Measurements from ENCODE around the gene CBR3. TPM values are rescaled to one million over a fixed set of nuclear protein-coding genes. Genes with fewer than 3 reads are reported as not detected.
A peak's percentile ranks its signal among the peaks of the same experiment; 100 is the strongest.

The CBR3 gene
- total and polyA plus RNA-seq, 9 of the 15 experiments (the other 6 are each of a cell fraction or from before 2014, with no cell fraction given): not detected

GRCh38 chr21:36122977-36123376 is 11.9 kb upstream of the CBR3 start:
- ATAC-seq (peak; percentile 61; the same call in 2 of the 3 replicates), DNase-seq (ENCODE audit: extremely low read depth in 1 of 4, low spot score in 3 of 4) (peak in 1 of 4 experiments; percentile 28), FAIRE-seq (no peak)
- H3K9ac ChIP-seq (ENCODE audit: insufficient read depth in 1 of 2, low read depth in 2 of 2, low read length in 2 of 2): no peak overlapping the region
- peaks cover 5 to 20% of the 10 kb centered on the region in 2 experiments; a peak in 4 of 5 replicates for H3K27me3 ChIP-seq (ENCODE audit: control insufficient read depth in 2 of 2, insufficient read depth in 2 of 2, low read length in 2 of 2)
- H3K27ac ChIP-seq (ENCODE audit: extremely low read depth, low read depth, low read length): no peak overlapping the region
- CTCF ChIA-PET (ENCODE audit: low intra/inter-chr PET ratio): no interaction called here
- BruUV-seq (replicated peaks): no TSS peak
- H3K4me3 ChIP-seq: no peak overlapping the region
- no peak overlapping the region for H3K4me2 ChIP-seq (ENCODE audit: insufficient read depth, low read length)
- intact Hi-C loops (cut with micrococcal nuclease): no loop called here
- POLR2A ChIA-PET: interaction anchor here (1.1 kb wide), 1 partner anchor 15 kb away, joined by 3 read pairs; no protein-coding TSS in a partner anchor
- H2AFZ ChIP-seq (ENCODE audit: low read depth, low read length): no peak overlapping the region
- H3K9me3 ChIP-seq (replicated peaks; ENCODE audit: control insufficient read depth, insufficient read depth, low read depth, low read length): no peaks in the 10 kb centered on the region
- no peaks in the 10 kb centered on the region for H3K4me1 ChIP-seq (replicated peaks in 1 of 2; ENCODE audit: control insufficient read depth in 2 of 2, insufficient read depth in 2 of 2, low read length in 2 of 2)
- no peak for TF ChIP-seq FOXA3 (CRISPR knock-in tag; conservative IDR thresholded peaks at IDR 0.05 in 1 of 2, IDR thresholded peaks at IDR 0.05 in 1 of 2)
- no peak for TF ChIP-seq THRA (IDR thresholded peaks at IDR 0.05)
- TF ChIP-seq ZNF239 (CRISPR knock-in tag; IDR thresholded peaks at IDR 0.05): no peak
- TF ChIP-seq SNAPC5 (CRISPR knock-in tag; IDR thresholded peaks at IDR 0.05): no peak
- no peak for TF ChIP-seq SMAD1 (IDR thresholded peaks at IDR 0.05; ENCODE audit: low read depth, low read length, partially characterized antibody)
- no peak for TF ChIP-seq HDAC1 (IDR thresholded peaks at IDR 0.05)
- no peak for TF ChIP-seq ZNF561 (CRISPR knock-in tag; conservative IDR thresholded peaks at IDR 0.05)
- no peak for TF ChIP-seq NCOR1 (IDR thresholded peaks at IDR 0.05)
- peak; percentile 88; the same call in 1 of the 2 replicates for TF ChIP-seq ZC3H11A (IDR thresholded peaks at IDR 0.05; ENCODE audit: low read depth, low read length)
- TF ChIP-seq CTCF (IDR thresholded peaks at IDR 0.05 in 2 of 3, conservative IDR thresholded peaks at IDR 0.05 in 1 of 3; ENCODE audit: insufficient read depth in 2 of 3, low read depth in 1 of 3, low read length in 3 of 3): peak; percentile 33 to 45 (median 37); a peak in 5 of 6 replicates
- TF ChIP-seq ZNF384 (IDR thresholded peaks at IDR 0.05; ENCODE audit: low read depth, low read length): peak; percentile 71
- peak; percentile 87 for TF ChIP-seq CTCFL (IDR thresholded peaks at IDR 0.05; ENCODE audit: borderline replicate concordance, insufficient read depth, low read depth, low read length, poor library complexity, severe bottlenecking)
- TF ChIP-seq ZBED1 (IDR thresholded peaks at IDR 0.05): no peak
- TF ChIP-seq ZNF41 (CRISPR knock-in tag; conservative IDR thresholded peaks at IDR 0.05): no peak
- H3K79me2 ChIP-seq (ENCODE audit: control insufficient read depth, insufficient read depth, low read length): no peaks in the 10 kb centered on the region
- in situ Hi-C loops (cut with MboI): no loop called here
- H3K36me3 ChIP-seq (ENCODE audit: control insufficient read depth, insufficient read depth, low read length): no peaks in the 10 kb centered on the region
- H4K20me1 ChIP-seq (replicated peaks; ENCODE audit: control insufficient read depth, insufficient read depth, low read length): no peaks in the 10 kb centered on the region
- WGBS (ENCODE audit: insufficient coverage, low coverage, missing lambda C conversion rate): 3% methylated on average over 4 of the region's 4 CpGs
- no peaks in the 10 kb centered on the region for H3K9me1 ChIP-seq (ENCODE audit: control insufficient read depth, insufficient read depth, low read length)

All from K562 (cell line).